Neural cell (in vitro differentiated cells): Measurements from ENCODE around the gene TMIGD3. TPM values are rescaled to one million over a fixed set of nuclear protein-coding genes. Genes with fewer than 3 reads are reported as not detected.

Source experiments
- H2AFZ ChIP-seq: fragments of 200-600, 300-800 bp; sonication (generic), shearing (Covaris generic); 2 replicates; pipeline ENCODE4 v1.6.0; 2014; ENCODE audit warnings: low read depth, mild to moderate bottlenecking, antibody characterized with exemption, low read length, moderate library complexity
- H3F3A ChIP-seq: fragments of 200-600 bp; shearing (Covaris generic); 2 replicates; pipeline ENCODE4 v1.6.1; 2016; ENCODE audit warnings: mild to moderate bottlenecking, moderate library complexity, mixed read lengths, antibody characterized with exemption, low read length; ENCODE audit not compliant: insufficient read depth, poor library complexity, severe bottlenecking
- H3K27ac ChIP-seq: fragments of 200-600, 300-800 bp; sonication (generic), shearing (Covaris generic); 2 replicates; pipeline ENCODE4 v1.5.1; 2014; ENCODE audit warnings: mild to moderate bottlenecking, low read length, moderate library complexity
- H3K27me3 ChIP-seq: fragments of 300-800, 200-600 bp; sonication (generic), shearing (Covaris generic); 2 replicates; pipeline ENCODE4 v1.6.0; 2014; ENCODE audit warnings: mild to moderate bottlenecking, low read depth, low read length, moderate library complexity; ENCODE audit not compliant: insufficient read depth
- H3K36me3 ChIP-seq: fragments of 300-800, 200-600 bp; sonication (generic), shearing (Covaris generic); 2 replicates; pipeline ENCODE4 v1.5.1; 2014; ENCODE audit warnings: mild to moderate bottlenecking, antibody characterized with exemption, low read length, moderate library complexity; ENCODE audit not compliant: insufficient read depth
- H3K4me2 ChIP-seq: fragments of 300-800, 200-600 bp; sonication (generic), shearing (Covaris generic); 2 replicates; pipeline ENCODE4 v1.6.0; 2014; ENCODE audit warnings: mild to moderate bottlenecking, low read length
- H3K4me3 ChIP-seq: fragments of 300-800, 200-600 bp; sonication (generic), shearing (Covaris generic); 2 replicates; pipeline ENCODE4 v1.5.1; 2014; ENCODE audit warnings: mild to moderate bottlenecking, low read length, moderate library complexity
- H3K79me2 ChIP-seq: fragments of 200-600 bp; shearing (Covaris generic); replicated peaks from 2 replicates; pipeline ENCODE4 v1.6.0; 2014; ENCODE audit warnings: mild to moderate bottlenecking, low read length, moderate library complexity; ENCODE audit not compliant: insufficient read depth
- H3K9ac ChIP-seq: fragments of 300-800, 200-600 bp; sonication (generic), shearing (Covaris generic); 2 replicates; pipeline ENCODE4 v1.6.1; 2016; ENCODE audit warnings: mild to moderate bottlenecking, low read length, mixed read lengths
- H3K9me2 ChIP-seq: fragments of 200-600 bp; shearing (Covaris generic); 2 replicates; pipeline ENCODE4 v1.6.1; 2016; ENCODE audit warnings: mild to moderate bottlenecking, low read length, mixed read lengths; ENCODE audit not compliant: insufficient read depth
- H3K9me3 ChIP-seq: fragments of 200-600, 300-800 bp; sonication (generic), shearing (Covaris generic); 2 replicates; pipeline ENCODE4 v1.6.1; 2016; ENCODE audit warnings: mild to moderate bottlenecking, mixed run types, low read length, moderate library complexity, mixed read lengths
- H4K20me1 ChIP-seq: fragments of 200-600 bp; shearing (Covaris generic); 2 replicates; pipeline ENCODE4 v1.6.1; 2016; ENCODE audit warnings: mild to moderate bottlenecking, mixed run types; ENCODE audit not compliant: insufficient read depth
- CTCF ChIP-seq: fragments of 450-650 bp; IDR thresholded peaks from 2 replicates; pipeline ENCODE4 v1.5.1; 2014; ENCODE audit warnings: antibody characterized with exemption, mild to moderate bottlenecking, moderate library complexity; ENCODE audit not compliant: poor library complexity, severe bottlenecking
- EP300 ChIP-seq: fragments of 450-650 bp; conservative IDR thresholded peaks from 2 replicates; pipeline ENCODE4 v1.6.1; 2014; ENCODE audit warnings: antibody characterized with exemption, mild to moderate bottlenecking, moderate library complexity; ENCODE audit not compliant: poor library complexity, severe bottlenecking
- EZH2 ChIP-seq: fragments of 200-600, 300-800 bp; shearing (Covaris generic), sonication (generic); IDR thresholded peaks from 2 replicates; pipeline ENCODE4 v1.6.1; 2014; ENCODE audit warnings: antibody characterized with exemption, low read length, borderline replicate concordance, mild to moderate bottlenecking; ENCODE audit not compliant: insufficient read depth, poor library complexity, severe bottlenecking
- MXI1 ChIP-seq: fragments of 450-650 bp; conservative IDR thresholded peaks from 2 replicates; pipeline ENCODE4 v1.6.1; 2014; ENCODE audit warnings: antibody characterized with exemption, mild to moderate bottlenecking; ENCODE audit not compliant: poor library complexity, severe bottlenecking
- POLR2AphosphoS5 ChIP-seq: IDR thresholded peaks from 2 replicates; pipeline ENCODE4 v1.6.1; 2012
- RAD21 ChIP-seq: fragments of 450-650 bp; conservative IDR thresholded peaks from 2 replicates; pipeline ENCODE4 v1.6.1; 2014; ENCODE audit warnings: antibody characterized with exemption, mild to moderate bottlenecking, moderate library complexity
- REST ChIP-seq: IDR thresholded peaks from 2 replicates; pipeline ENCODE4 v1.6.1; 2012; ENCODE audit warnings: borderline replicate concordance
- SMC3 ChIP-seq: fragments of 450-650 bp; conservative IDR thresholded peaks from 2 replicates; pipeline ENCODE4 v1.6.1; 2014; ENCODE audit warnings: antibody characterized with exemption, mild to moderate bottlenecking, moderate library complexity; ENCODE audit not compliant: poor library complexity
- TAF1 ChIP-seq: IDR thresholded peaks from 2 replicates; pipeline ENCODE4 v1.6.1; 2012; ENCODE audit warnings: low read depth
- polyA plus RNA-seq: library from polyadenylated mRNA; depleted of rRNA; stranded (reverse); fragments of >200 nt; gene quantifications from 2 replicates; pipeline ENCODE4 v1.2.3, GENCODE V29; 2014

The TMIGD3 gene
- polyA plus RNA-seq, 1 donor from 2014 or later, result not detected

- H3K9me3 ChIP-seq, result no peaks in the 10 kb centered on the region
- H3K4me3 ChIP-seq, result no peak overlapping the region
- TF ChIP-seq MXI1 (no peak), EP300 (no peak), SMC3 (no peak), REST (no peak), RAD21 (no peak), TAF1 (no peak), CTCF (no peak), POLR2AphosphoS5 (no peak), EZH2 (no peak)
- no peak overlapping the region for H3K4me2 ChIP-seq
- no peak overlapping the region for H3K9ac ChIP-seq
- no peaks in the 10 kb centered on the region for H4K20me1 ChIP-seq
- H3K9me2 ChIP-seq, result no peaks in the 10 kb centered on the region
- no peak overlapping the region for H3K27ac ChIP-seq
- H3K27me3 ChIP-seq, result no peaks in the 10 kb centered on the region
- no peak overlapping the region for H2AFZ ChIP-seq
- no peaks in the 10 kb centered on the region for H3K36me3 ChIP-seq
- H3F3A ChIP-seq, result no peaks in the 10 kb centered on the region
- H3K79me2 ChIP-seq, result no peaks in the 10 kb centered on the region
Measured at GRCh38 chr1:111512931-111513330, 9.5 kb upstream of the TMIGD3 start.

- Histone ChIP-seq H3K79me2 (no peaks in the 10 kb centered on the region), H2AFZ (no peak overlapping the region), H3K9ac (no peak overlapping the region), H3K27ac (no peak overlapping the region), H3K4me3 (no peak overlapping the region), H3K9me2 (no peaks in the 10 kb centered on the region), H4K20me1 (no peaks in the 10 kb centered on the region), H3K4me2 (no peak overlapping the region), H3F3A (no peaks in the 10 kb centered on the region), H3K9me3 (no peaks in the 10 kb centered on the region), H3K36me3 (no peaks in the 10 kb centered on the region), H3K27me3 (no peaks in the 10 kb centered on the region)
- TF ChIP-seq REST (no peak), EP300 (no peak), SMC3 (no peak), CTCF (no peak), MXI1 (no peak), POLR2AphosphoS5 (no peak), EZH2 (no peak), RAD21 (no peak), TAF1 (no peak)
Measured at GRCh38 chr1:111512132-111512889, 8.9 kb upstream of the TMIGD3 start.
